AG09319 (cell line): ENCODE data around the gene TET2.

Experiments used
- DNase-seq: peaks from one replicate; pipeline ENCODE4 v3.0.0-alpha.2; 2010; ENCODE audit warnings: low read depth; ENCODE audit errors: extremely low read depth
- TF ChIP-seq, protein P1 (sequence below): IDR thresholded peaks from 2 replicates; pipeline ENCODE4 v1.5.1; 2011; ENCODE audit warnings: low read depth, mild to moderate bottlenecking, inconsistent platforms, low read length, moderate library complexity

Gene TET2

DNA sequence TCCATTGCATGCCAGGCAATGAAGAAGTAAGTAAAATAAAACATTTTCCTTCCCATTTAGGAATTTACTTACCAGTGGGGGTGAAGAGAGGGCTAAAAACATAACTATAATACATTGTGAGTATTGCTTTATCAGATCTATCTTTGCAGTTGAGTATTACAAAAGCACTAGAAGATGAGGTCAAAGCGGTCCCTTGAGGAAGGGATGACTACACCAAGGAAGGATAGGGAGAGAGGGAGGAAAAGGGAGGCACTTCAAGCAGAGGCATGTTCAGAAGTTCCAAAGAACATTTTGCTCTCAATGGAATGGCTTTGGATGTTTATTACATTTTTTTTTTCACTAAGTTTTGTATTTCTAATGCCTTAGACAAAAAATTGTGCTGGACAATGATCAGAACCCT is 127.8 kb downstream of the TET2 start:
- DNase-seq: no peak
- TF ChIP-seq, protein P1, sequence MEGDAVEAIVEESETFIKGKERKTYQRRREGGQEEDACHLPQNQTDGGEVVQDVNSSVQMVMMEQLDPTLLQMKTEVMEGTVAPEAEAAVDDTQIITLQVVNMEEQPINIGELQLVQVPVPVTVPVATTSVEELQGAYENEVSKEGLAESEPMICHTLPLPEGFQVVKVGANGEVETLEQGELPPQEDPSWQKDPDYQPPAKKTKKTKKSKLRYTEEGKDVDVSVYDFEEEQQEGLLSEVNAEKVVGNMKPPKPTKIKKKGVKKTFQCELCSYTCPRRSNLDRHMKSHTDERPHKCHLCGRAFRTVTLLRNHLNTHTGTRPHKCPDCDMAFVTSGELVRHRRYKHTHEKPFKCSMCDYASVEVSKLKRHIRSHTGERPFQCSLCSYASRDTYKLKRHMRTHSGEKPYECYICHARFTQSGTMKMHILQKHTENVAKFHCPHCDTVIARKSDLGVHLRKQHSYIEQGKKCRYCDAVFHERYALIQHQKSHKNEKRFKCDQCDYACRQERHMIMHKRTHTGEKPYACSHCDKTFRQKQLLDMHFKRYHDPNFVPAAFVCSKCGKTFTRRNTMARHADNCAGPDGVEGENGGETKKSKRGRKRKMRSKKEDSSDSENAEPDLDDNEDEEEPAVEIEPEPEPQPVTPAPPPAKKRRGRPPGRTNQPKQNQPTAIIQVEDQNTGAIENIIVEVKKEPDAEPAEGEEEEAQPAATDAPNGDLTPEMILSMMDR: no peak

DNA sequence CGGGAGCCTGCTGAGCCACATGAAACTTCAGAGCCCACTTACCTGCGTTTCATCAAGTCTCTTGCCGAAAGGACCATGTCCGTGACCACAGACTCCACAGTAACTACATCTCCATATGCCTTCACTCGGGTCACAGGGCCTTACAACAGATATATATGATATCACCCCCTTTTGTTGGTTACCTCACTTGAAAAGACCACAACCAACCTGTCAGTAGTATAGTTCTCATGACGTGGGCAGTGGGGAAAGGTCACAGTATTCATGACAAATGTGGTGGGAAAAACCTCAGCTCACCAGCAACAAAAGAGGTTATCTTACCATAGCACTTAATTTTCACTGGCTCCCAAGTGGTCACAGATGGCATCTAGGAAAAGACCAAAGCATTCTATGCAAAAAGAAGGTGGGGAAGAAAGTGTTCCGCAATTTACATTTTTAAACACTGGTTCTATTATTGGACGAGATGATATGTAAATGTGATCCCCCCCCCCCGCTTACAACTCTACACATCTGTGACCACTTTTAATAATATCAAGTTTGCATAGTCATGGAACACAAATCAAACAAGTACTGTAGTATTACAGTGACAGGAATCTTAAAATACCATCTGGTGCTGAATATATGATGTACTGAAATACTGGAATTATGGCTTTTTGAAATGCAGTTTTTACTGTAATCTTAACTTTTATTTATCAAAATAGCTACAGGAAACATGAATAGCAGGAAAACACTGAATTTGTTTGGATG is 129.9 kb downstream of the TET2 start:
- DNase-seq: no peak
- TF ChIP-seq, protein P1: no peak

DNA sequence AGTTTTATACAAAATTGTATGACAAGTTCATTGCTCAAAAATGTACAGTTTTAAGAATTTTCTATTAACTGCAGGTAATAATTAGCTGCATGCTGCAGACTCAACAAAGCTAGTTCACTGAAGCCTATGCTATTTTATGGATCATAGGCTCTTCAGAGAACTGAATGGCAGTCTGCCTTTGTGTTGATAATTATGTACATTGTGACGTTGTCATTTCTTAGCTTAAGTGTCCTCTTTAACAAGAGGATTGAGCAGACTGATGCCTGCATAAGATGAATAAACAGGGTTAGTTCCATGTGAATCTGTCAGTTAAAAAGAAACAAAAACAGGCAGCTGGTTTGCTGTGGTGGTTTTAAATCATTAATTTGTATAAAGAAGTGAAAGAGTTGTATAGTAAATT is 131.0 kb downstream of the TET2 start:
- DNase-seq: no peak
- TF ChIP-seq, protein P1: no peak

DNA sequence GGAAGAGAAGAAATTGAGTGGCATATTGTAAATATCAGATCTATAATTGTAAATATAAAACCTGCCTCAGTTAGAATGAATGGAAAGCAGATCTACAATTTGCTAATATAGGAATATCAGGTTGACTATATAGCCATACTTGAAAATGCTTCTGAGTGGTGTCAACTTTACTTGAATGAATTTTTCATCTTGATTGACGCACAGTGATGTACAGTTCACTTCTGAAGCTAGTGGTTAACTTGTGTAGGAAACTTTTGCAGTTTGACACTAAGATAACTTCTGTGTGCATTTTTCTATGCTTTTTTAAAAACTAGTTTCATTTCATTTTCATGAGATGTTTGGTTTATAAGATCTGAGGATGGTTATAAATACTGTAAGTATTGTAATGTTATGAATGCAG is 132.6 kb downstream of the TET2 start:
- DNase-seq: no peak
- TF ChIP-seq, protein P1: no peak

DNA sequence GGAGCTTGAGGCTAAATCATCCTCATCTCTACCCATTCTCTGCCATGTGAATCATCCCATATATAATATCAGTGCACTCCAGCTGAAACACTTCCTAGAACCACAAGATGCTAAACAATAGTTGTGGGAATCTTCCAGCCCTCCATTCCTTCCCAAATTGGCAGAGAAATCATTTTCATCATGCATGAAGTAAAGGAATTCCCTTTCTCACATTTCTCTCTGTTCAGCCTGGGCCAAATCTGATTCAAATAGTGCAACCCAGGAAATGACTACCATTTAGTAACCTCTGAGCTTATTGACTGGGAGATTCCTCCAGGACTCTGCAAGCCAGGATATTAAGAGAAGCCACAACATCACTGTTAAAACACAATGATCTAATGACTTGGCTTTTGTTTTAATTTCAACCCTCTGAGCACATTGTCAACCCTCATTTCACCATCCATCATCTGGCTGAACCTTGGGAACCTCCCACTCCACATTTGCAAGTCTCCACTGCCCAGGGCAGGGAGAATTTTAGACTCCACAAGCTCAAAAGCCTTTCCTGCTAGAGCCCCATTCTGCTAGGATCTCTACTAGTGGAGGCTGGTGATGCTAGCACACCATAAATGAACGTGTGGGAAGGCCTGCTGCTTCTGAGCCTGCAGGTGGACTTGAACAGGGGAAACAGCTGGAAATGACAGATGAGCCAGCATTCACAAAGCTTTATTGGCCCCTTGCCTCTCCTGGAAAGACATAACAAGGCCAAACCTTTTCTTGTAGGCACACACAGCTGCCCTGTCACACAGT is 133.9 kb downstream of the TET2 start:
- TF ChIP-seq, protein P1: no peak
- peak; percentile 94 for DNase-seq

DNA sequence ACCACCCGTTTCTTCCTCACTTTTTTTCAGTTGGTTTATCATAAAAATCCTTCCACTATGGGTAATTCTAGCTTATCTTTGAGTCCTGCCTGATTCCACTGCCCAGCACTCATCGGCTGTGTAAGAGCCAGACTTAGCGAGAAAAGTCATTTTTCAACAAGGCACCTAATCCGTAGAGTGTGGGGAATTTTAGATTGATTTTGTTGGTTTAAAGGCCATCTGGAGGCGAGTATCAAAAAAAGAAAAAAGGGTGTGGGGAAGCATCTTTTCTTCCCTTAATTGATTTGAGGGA is 134.4 kb downstream of the TET2 start:
- TF ChIP-seq, protein P1: no peak
- no peak for DNase-seq

DNA sequence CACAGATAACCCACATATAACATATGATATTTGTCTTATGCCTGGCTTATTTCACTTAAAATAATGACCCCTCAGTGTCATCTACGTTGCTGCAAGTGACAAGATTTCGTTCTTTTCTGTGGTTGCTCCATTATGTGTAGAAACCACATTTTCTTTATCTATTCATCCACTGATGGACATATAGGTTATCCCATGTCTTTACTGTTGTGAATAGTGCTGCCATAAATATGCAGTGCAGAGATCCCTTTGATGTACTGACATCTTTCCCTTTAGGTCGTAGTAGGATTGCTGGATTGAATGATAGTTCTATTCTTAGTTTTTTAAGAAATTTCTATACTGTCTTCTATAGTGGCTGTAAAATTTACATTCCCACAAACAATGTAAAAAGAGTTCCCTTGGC is 135.8 kb downstream of the TET2 start:
- no peak for DNase-seq
- TF ChIP-seq, protein P1: no peak
